Upper lobe of left lung (tissue), 4 donors: ENCODE measurements around the gene PPP2R2C.

Source experiments
- EP300 ChIP-seq, 4 donors: sonication (generic); formaldehyde crosslinking; IDR thresholded peaks; one replicate each; pipeline ENCODE4 v1.5.1; 2017; ENCODE audit warnings: antibody characterized with exemption in 4 of 4, control low read depth in 2 of 4
- POLR2A ChIP-seq, 4 donors: fragments of 450-650 bp; IDR thresholded peaks; one replicate each; pipeline ENCODE4 v1.5.1; 2016 to 2017; ENCODE audit warnings: antibody characterized with exemption in 4 of 4, mild to moderate bottlenecking in 2 of 4
- POLR2AphosphoS5 ChIP-seq, 2 donors: sonication (generic); formaldehyde crosslinking; IDR thresholded peaks; one replicate each; pipeline ENCODE4 v1.5.1; 2017; ENCODE audit warnings: antibody characterized with exemption in 2 of 2
- TF ChIP-seq, protein P1 (sequence below), 6 experiments: fragments of 450-650 bp in 4 of 6; fragments of 200-600 bp in 2 of 6; sonication (generic) in 2 of 6; IDR thresholded peaks; one replicate each; pipeline ENCODE4 v1.5.1; 2016 to 2019; ENCODE audit warnings: antibody characterized with exemption in 6 of 6

DNA sequence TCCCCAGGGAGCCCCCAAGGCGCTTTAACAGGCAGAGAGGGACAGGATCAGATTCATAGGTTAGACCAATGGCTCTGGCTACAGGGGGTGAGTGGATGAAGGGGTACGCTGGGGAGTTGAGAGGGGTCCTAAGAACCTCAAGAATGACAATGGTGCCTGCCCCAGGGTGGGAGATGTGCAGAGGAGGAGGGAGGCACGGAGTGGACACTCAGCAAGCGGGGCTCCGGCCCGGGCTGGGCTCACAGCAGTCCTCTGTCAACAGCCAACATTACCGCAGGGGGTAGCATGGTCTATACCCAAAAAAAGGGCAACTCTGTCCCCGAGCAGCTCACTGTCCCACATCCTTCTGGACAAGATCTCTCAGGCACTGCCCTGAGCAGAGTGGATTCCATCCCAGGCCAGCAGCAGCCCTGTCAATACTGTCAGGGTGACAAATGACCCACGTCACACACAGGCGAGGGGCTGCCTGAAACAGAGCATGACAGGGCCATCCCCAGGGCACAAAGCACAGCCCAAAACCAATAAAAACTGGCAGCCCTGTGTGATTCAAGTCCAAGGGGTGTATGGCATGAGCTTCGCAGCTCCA lies 47.7 kb upstream of the PPP2R2C start:
- no peak for TF ChIP-seq EP300 (IDR thresholded peaks at IDR 0.05)
- no peak for TF ChIP-seq POLR2AphosphoS5 (IDR thresholded peaks at IDR 0.05)
- no peak for TF ChIP-seq POLR2A (IDR thresholded peaks at IDR 0.05)
- TF ChIP-seq, protein P1, sequence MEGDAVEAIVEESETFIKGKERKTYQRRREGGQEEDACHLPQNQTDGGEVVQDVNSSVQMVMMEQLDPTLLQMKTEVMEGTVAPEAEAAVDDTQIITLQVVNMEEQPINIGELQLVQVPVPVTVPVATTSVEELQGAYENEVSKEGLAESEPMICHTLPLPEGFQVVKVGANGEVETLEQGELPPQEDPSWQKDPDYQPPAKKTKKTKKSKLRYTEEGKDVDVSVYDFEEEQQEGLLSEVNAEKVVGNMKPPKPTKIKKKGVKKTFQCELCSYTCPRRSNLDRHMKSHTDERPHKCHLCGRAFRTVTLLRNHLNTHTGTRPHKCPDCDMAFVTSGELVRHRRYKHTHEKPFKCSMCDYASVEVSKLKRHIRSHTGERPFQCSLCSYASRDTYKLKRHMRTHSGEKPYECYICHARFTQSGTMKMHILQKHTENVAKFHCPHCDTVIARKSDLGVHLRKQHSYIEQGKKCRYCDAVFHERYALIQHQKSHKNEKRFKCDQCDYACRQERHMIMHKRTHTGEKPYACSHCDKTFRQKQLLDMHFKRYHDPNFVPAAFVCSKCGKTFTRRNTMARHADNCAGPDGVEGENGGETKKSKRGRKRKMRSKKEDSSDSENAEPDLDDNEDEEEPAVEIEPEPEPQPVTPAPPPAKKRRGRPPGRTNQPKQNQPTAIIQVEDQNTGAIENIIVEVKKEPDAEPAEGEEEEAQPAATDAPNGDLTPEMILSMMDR (IDR thresholded peaks at IDR 0.05): no peak
